ENCODE data around the gene GAB2.
"Not testable (repeated sequence)": the region's sequence is repeated elsewhere in the genome, so short reads cannot be mapped to it uniquely, and the experiment has no call there.

GAB2 gene

DNA sequence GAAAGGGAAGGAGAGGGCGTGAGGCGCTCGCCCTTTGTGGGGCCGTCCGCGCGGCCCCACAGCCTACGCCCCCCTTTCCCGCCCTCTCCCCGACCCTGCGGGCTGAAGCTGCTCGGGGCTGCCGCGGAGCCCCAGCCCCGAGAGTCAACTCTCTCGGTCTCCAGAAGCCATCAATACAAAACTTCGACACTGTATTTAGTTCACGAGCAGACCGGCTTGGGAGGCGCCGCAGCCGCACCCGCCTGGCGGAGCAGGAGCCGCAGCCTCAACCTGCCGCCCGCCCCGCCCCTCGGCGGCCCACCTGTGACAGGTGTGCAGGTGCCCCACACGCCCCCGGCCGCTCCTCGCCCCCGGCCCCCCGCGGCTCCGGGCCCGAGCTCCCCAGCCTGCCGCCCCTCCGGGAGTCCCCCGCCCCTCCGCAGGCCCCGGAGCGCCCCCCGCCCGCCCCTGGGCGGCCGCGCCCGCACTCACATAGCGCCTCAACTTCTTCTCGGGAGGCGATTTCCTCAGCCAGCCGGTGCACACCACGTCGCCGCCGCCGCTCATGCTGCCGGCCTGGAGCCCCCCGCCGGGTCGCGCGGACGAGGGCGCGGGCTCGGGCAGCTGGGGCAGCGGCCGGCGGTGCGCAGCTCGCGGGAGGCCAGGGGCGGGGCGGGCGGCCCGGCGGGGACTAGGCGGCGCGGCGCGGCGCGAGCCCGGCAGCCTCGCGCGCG is at the start of gene GAB2:
TSS of gene GAB2 (minus strand) at position 646 of the 713 bp plus-strand sequence. CDS start at position 546, 100 bp downstream.
- no peak for DNase-seq (ENCODE audit: extremely low spot score, insufficient read length, low read depth)
- FAIRE-seq, result no peak

GRCh38 chr11:78467370-78467769 is 49.8 kb upstream of the GAB2 start:
- DNase-seq (ENCODE audit: extremely low spot score, insufficient read length, low read depth) (no peak), FAIRE-seq (no peak)

- DNase-seq (ENCODE audit: extremely low spot score, insufficient read length, low read depth) (peak; percentile 65), FAIRE-seq (peak; percentile 95)
These were observed 47.7 kb upstream of the GAB2 start for GRCh38 chr11:78465169-78465942.

DNA sequence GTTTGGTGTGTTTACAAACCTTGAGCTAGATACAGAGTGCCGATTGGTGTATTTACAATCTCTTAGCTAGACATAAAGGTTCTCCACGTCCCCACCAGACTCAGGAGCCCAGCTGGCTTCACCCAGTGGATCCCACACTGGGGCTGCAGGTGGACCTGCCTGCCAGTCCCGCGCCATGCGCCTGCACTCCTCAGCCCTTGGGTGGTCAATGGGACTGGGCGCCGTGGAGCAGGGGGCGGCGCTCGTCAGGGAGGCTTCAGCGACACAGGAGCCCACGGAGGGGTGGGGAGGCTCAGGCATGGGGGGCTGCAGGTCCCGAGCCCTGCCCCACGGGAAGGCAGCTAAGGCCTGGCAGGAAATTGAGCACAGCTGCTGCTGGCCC is 47.2 kb upstream of the GAB2 start:
- FAIRE-seq; DNase-seq (ENCODE audit: extremely low spot score, insufficient read length, low read depth): not testable (repeated sequence)

DNA sequence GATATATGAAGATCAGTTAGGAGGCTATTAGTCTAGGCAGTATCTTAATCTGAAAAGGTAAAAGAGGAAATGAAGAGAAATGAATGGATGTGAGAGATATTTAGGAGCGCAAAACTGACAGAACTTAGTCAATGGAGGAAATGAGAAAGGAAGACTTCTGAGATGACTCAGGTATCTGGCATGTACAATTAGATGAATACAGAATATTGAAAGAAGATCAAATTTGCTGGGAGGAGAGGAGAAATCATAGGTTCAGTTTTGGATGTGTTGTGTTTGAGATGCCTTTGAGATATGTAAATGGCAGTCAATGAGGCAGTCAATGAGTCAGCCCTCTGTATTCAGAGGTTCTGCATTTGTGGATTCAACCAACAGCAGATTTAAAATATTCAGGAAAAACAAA is 42.9 kb upstream of the GAB2 start:
- FAIRE-seq (no peak), DNase-seq (ENCODE audit: extremely low spot score, insufficient read length, low read depth) (no peak)

DNA sequence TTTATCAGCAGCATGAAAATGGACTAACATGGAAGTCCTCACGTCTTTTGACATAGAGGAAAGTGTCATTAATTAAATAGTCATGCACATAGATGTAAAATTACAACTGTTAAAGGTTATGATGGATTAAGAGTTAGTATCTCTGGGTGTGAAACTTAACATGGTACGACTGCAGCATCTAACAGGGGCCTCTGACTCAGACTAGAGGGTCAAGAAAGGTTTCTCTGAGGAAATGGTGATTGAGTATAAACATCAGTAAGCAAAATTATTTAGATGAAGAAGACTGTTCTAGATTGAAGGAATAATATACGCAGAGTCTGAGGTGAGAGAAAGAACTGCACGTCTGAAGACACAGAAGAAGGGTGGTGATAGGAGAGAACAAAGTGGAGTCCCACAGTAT is 42.1 kb upstream of the GAB2 start:
- no peak for FAIRE-seq

GRCh38 chr11:78457448-78457847 is 39.8 kb upstream of the GAB2 start:
- no peak for DNase-seq (ENCODE audit: extremely low spot score, insufficient read length, low read depth)
- FAIRE-seq, result no peak

More for the DNA sequence above, 42.1 kb upstream of the GAB2 start:
- DNase-seq (ENCODE audit: extremely low spot score, insufficient read length, low read depth), result no peak

DNA sequence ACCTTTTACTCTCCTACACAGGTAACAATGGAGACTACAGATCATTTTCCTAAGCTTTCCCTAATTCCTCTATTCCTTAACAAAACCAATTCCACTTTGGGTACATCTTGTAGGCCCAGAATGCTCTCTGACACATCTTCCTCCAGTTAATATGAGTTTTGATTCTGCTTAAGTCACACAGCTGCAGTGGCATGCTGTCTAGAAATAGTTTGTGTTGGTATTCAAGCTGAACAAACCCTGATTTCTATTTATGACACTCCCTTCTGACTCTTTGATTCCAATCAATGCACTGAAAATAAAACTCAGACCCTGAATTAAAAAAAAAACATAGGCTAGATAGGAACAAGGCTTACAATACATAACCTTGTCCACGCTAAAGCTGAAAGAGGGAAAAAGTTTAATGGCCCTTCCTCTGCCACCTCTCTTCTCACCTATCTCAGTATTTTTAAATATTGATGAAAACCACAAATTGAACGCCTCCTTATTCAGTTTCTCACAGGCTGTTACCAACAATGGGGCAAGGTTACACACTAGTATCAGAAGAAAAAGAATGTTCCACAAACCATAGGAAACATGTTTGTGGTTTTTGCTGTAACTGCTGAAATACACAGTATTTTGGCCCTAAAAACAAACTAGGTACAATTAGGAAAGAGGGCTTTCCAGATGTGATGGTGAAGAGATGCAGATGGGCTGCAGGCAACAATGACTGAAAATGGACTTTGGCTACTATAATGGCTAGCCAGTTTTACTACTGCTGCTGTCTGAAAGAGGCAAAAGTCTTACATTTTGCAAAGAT is 35.7 kb upstream of the GAB2 start:
- DNase-seq (ENCODE audit: extremely low spot score, insufficient read length, low read depth), result no peak
- no peak for FAIRE-seq

GRCh38 chr11:78451371-78452150 is 33.9 kb upstream of the GAB2 start:
- FAIRE-seq, result no peak
- no peak for DNase-seq (ENCODE audit: extremely low spot score, insufficient read length, low read depth)

DNA sequence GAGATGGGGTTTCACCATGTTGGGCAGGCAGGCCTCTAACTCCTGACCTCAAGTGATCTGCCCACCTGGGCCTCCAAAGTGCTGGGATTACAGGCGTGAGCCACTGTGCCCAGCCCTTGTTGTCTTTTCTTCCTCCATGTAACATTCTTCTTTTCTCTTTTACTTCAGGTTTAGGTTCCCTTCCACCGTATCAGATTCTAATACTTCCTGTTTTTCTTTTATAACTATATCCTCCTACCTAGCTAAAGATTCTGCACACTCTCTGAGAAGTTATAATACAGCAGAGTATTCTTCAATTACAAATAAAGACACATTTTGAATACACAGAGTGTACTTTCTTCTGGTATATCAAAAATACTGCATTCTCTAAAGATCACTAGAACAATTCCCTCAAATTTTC is 33.2 kb upstream of the GAB2 start:
- no peak for DNase-seq (ENCODE audit: extremely low spot score, insufficient read length, low read depth)
- no peak for FAIRE-seq

- FAIRE-seq, result no peak
- no peak for DNase-seq (ENCODE audit: extremely low spot score, insufficient read length, low read depth)
These were observed 32.2 kb upstream of the GAB2 start for GRCh38 chr11:78449866-78450265.

- FAIRE-seq (no peak), DNase-seq (ENCODE audit: extremely low spot score, insufficient read length, low read depth) (no peak)
These were observed 28.6 kb upstream of the GAB2 start for GRCh38 chr11:78446210-78446609.

DNA sequence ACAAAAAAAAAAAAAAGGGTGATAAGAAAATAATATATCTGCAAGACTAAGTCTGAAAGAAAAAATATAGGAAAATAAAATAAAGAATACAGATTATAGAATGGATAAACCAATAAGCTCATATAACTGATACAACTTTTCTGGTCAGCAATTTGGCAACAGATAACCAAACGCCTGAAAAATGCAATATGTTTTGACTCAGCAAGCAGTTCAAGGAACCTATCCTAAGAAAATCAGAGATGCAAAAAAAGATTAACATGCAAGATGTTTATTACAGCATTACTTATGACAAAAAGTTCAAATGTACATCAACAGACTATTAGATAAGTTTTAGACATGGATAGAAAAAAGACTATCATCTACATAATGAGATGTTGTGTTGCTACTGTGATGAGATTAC is 27.1 kb upstream of the GAB2 start:
- FAIRE-seq, result no peak
- no peak for DNase-seq (ENCODE audit: extremely low spot score, insufficient read length, low read depth)

DNA sequence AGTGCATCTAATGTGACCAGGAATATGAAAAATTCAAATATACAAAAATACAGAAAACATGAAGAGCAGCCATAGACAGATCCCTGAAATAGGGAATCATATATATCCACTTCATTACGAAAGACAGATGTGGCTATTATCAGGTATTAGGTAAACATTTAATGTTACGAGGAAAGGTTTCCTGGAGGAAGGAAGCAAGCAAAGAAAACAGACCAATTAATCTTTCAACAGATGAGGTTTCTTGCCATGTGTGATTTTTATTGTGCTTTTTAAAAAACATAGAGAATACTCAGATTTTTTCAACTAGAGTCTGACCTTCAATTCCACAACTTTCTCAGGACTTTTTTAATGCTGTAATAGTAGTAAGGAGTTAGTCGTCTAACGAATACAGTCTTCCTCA is 24.3 kb upstream of the GAB2 start:
- no peak for FAIRE-seq
- DNase-seq (ENCODE audit: extremely low spot score, insufficient read length, low read depth), result no peak

- DNase-seq (ENCODE audit: extremely low spot score, insufficient read length, low read depth), result no peak
- peak; percentile 62 for FAIRE-seq
These were observed 20.8 kb upstream of the GAB2 start for GRCh38 chr11:78438298-78438975.

GRCh38 chr11:78432956-78433355 is 15.3 kb upstream of the GAB2 start:
- no peak for DNase-seq (ENCODE audit: extremely low spot score, insufficient read length, low read depth)
- FAIRE-seq, result no peak

DNA sequence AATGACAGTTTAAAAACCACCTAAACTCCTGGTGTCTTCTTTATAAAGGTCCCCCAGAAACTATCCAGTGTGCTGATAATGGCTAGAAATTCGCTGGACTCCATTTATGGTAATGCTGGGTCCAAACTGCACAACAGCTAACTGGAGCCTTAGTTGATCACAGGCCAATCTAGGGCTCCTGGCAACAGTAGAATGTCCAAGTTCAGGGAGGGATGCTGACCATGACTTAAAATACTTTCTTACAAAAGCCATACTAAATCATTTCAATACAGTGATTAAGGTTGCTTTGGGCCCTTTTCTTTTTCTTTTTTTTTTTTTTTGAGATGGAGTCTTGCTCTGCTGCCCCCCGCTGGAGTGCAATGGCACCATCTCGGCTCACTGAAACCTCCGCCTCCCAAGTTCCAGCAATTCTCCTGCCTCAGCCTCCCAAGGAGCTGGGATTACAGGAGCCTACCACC is 14.5 kb upstream of the GAB2 start:
- no peak for FAIRE-seq
- DNase-seq (ENCODE audit: extremely low spot score, insufficient read length, low read depth), result no peak

- DNase-seq (ENCODE audit: extremely low spot score, insufficient read length, low read depth) (no peak), FAIRE-seq (no peak)
These were observed 12.0 kb upstream of the GAB2 start for GRCh38 chr11:78429660-78430059.

DNA sequence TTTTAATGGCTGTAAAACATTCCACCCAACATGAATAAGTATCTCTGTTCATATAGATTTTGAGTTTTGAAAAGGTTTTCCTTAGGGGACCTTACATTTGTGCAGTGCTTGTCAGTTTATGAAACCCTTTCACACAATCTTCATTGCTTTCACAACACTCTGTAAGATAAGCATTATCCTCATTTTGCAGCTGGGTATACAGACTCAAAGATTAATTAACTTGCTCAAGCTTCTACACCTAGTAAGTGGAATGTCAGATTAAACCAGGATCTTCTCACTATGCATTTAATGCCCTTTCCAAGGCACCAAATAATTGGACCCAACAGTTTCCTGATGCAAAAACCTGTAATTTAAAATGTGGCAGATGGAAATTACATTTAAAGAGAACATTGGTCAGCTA is 11.6 kb upstream of the GAB2 start:
- FAIRE-seq (no peak), DNase-seq (ENCODE audit: extremely low spot score, insufficient read length, low read depth) (no peak)
